ENCODE measurements around the gene CTDSPL. TPM values are rescaled to one million over a fixed set of nuclear protein-coding genes. Genes with fewer than 3 reads are reported as not detected.

Gene CTDSPL
- total and polyA plus RNA-seq, 2 of the 13 experiments (the other 11 are each of a cell fraction or from before 2014, with no cell fraction given): 26.1 to 142 TPM

- in situ Hi-C loops (cut with HindIII; ENCODE audit: extremely low pct_ligation_motif_present, low pct_unique_long_range_greater_than_20kb): loop anchor here (5.0 kb wide), 1 partner anchor 112 kb away; no protein-coding TSS in a partner anchor
- Histone ChIP-seq H3K9ac (ENCODE audit: insufficient read depth, low read depth, low read length) (no peak overlapping the region), H3K27ac (ENCODE audit: extremely low read length, insufficient read depth, low read length) (no peak overlapping the region), H3K79me2 (ENCODE audit: insufficient read depth, low read length) (peaks cover 3% of the 10 kb centered on the region), H3K4me2 (ENCODE audit: low read depth, low read length) (no peak overlapping the region), H3K4me1 (ENCODE audit: insufficient read depth, low read length) (peaks cover 44% of the 10 kb centered on the region), H4K20me1 (ENCODE audit: insufficient read depth, low read length) (no peaks in the 10 kb centered on the region), H3K27me3 (ENCODE audit: control insufficient read depth in 1 of 2, insufficient read depth in 2 of 2, low read length in 2 of 2) (no peaks in the 10 kb centered on the region), H3K4me3 (replicated peaks in 1 of 3; ENCODE audit: insufficient read depth in 1 of 3, low read depth in 2 of 3, low read length in 3 of 3) (no peak overlapping the region), H2AFZ (ENCODE audit: low read length) (no peak overlapping the region), H3K36me3 (replicated peaks in 1 of 2; ENCODE audit: control insufficient read depth in 1 of 2, insufficient read depth in 2 of 2, low read length in 2 of 2) (peaks cover 29 to 75% of the 10 kb centered on the region in 2 experiments), H3K9me3 (ENCODE audit: low read length) (no peaks in the 10 kb centered on the region)
- intact Hi-C loops (cut with micrococcal nuclease; ENCODE audit: unreplicated experiment): no loop called here
- ATAC-seq: no peak
- ChIA-PET CTCF (ENCODE audit: low intra/inter-chr PET ratio, low total read pairs) (no interaction called here), POLR2A (no interaction called here)
- no peak for FAIRE-seq
- no peak for DNase-seq (ENCODE audit: low spot score)
- no TSS peak for BruUV-seq (replicated peaks)
- over 99% methylated on average over 5 of the region's 7 CpGs for WGBS (ENCODE audit: low lambda C conversion rate)
- TF ChIP-seq STAT6 (CRISPR knock-in tag; IDR thresholded peaks at IDR 0.05; ENCODE audit: borderline replicate concordance) (no peak), KDM6A (CRISPR knock-in tag; IDR thresholded peaks at IDR 0.05; ENCODE audit: low read depth) (no peak), GATAD2A (CRISPR knock-in tag; IDR thresholded peaks at IDR 0.05) (no peak), ARNT (IDR thresholded peaks at IDR 0.05) (no peak), SUZ12 (IDR thresholded peaks at IDR 0.05; ENCODE audit: low read depth, low read length) (no peak), SATB2 (CRISPR knock-in tag; IDR thresholded peaks at IDR 0.05) (no peak), ZSCAN29 (CRISPR knock-in tag; conservative IDR thresholded peaks at IDR 0.05) (no peak), ZNF747 (CRISPR knock-in tag; IDR thresholded peaks at IDR 0.05; ENCODE audit: borderline replicate concordance) (no peak)
- TF ChIP-seq, protein P1, sequence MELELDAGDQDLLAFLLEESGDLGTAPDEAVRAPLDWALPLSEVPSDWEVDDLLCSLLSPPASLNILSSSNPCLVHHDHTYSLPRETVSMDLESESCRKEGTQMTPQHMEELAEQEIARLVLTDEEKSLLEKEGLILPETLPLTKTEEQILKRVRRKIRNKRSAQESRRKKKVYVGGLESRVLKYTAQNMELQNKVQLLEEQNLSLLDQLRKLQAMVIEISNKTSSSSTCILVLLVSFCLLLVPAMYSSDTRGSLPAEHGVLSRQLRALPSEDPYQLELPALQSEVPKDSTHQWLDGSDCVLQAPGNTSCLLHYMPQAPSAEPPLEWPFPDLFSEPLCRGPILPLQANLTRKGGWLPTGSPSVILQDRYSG (CRISPR knock-in tag; IDR thresholded peaks at IDR 0.05): no peak
Observed at GRCh38 chr3:37969596-37970100, 108.0 kb downstream of the CTDSPL start.

All from HepG2 (cell line).